Tibial nerve (tissue), 4 donors: ENCODE results near the gene CSF2.

Source experiments
- CTCF ChIP-seq, 5 experiments: fragments of 200-600 bp in 3 of 5; fragments of 450-650 bp in 2 of 5; sonication (generic) in 3 of 5; IDR thresholded peaks; one replicate each; pipeline ENCODE4 v1.5.1; 2016 to 2019; ENCODE audit warnings: antibody characterized with exemption in 5 of 5, mild to moderate bottlenecking in 3 of 5, moderate library complexity in 2 of 5
- EP300 ChIP-seq, 2 donors: sonication (generic); formaldehyde crosslinking; IDR thresholded peaks; one replicate each; pipeline ENCODE4 v1.6.1; 2017; ENCODE audit warnings: antibody characterized with exemption in 2 of 2, mild to moderate bottlenecking in 1 of 2
- POLR2A ChIP-seq, 2 donors: fragments of 450-650 bp; IDR thresholded peaks; one replicate each; pipeline ENCODE4 v1.6.1; 2017; ENCODE audit warnings: antibody characterized with exemption in 2 of 2, mild to moderate bottlenecking in 2 of 2, moderate library complexity in 2 of 2

- TF ChIP-seq CTCF (IDR thresholded peaks at IDR 0.05) (no peak), EP300 (IDR thresholded peaks at IDR 0.05) (no peak), POLR2A (IDR thresholded peaks at IDR 0.05) (no peak)
These were observed 48.7 kb upstream of the CSF2 start for GRCh38 chr5:132024789-132025402.
